Effector memory CD4-positive, alpha-beta T cell (primary cell): Measurements from ENCODE around the gene COL15A1.

Experiments used
- DNase-seq, 3 donors: peaks; one replicate each; pipeline ENCODE4 v3.0.0-alpha.2; 2020
- H3K27ac ChIP-seq: 2 replicates; pipeline ENCODE4 v1.7.0; 2013; ENCODE audit warnings: mild to moderate bottlenecking, low read length, moderate library complexity; ENCODE audit not compliant: insufficient read depth, poor library complexity, severe bottlenecking
- H3K27me3 ChIP-seq: replicated peaks from 2 replicates; pipeline ENCODE4 v1.7.0; 2013; ENCODE audit warnings: mild to moderate bottlenecking, low read length; ENCODE audit not compliant: insufficient read depth, control insufficient read depth, poor library complexity, severe bottlenecking
- H3K36me3 ChIP-seq: 2 replicates; pipeline ENCODE4 v1.7.0; 2013; ENCODE audit warnings: mild to moderate bottlenecking, low read length, moderate library complexity; ENCODE audit not compliant: control insufficient read depth, insufficient read depth
- H3K4me1 ChIP-seq: 2 replicates; pipeline ENCODE4 v1.7.0; 2013; ENCODE audit warnings: low read length, mild to moderate bottlenecking; ENCODE audit not compliant: control insufficient read depth, insufficient read depth, poor library complexity, severe bottlenecking
- H3K4me3 ChIP-seq: 2 replicates; pipeline ENCODE4 v1.7.0; 2013; ENCODE audit warnings: low read length, low read depth, mild to moderate bottlenecking; ENCODE audit not compliant: insufficient read depth, poor library complexity, severe bottlenecking
- H3K9me3 ChIP-seq: 2 replicates; pipeline ENCODE4 v1.7.0; 2013; ENCODE audit warnings: mild to moderate bottlenecking, low read length, moderate library complexity; ENCODE audit not compliant: control insufficient read depth

Gene COL15A1

GRCh38 chr9:98967680-98968079, 24.0 kb downstream of the COL15A1 start:
- no peak for DNase-seq
- Histone ChIP-seq H3K9me3 (no peaks in the 10 kb centered on the region), H3K27ac (no peak overlapping the region), H3K27me3 (no peaks in the 10 kb centered on the region), H3K4me1 (no peaks in the 10 kb centered on the region), H3K4me3 (no peak overlapping the region), H3K36me3 (no peaks in the 10 kb centered on the region)

- Histone ChIP-seq H3K27me3 (no peaks in the 10 kb centered on the region), H3K27ac (no peak overlapping the region), H3K9me3 (no peaks in the 10 kb centered on the region), H3K4me3 (no peak overlapping the region), H3K36me3 (no peaks in the 10 kb centered on the region), H3K4me1 (no peaks in the 10 kb centered on the region)
- DNase-seq, result no peak
Observed at GRCh38 chr9:98968601-98969337, 25.1 kb downstream of the COL15A1 start.

- Histone ChIP-seq H3K27ac (no peak overlapping the region), H3K27me3 (no peaks in the 10 kb centered on the region), H3K36me3 (no peaks in the 10 kb centered on the region), H3K9me3 (no peaks in the 10 kb centered on the region), H3K4me3 (no peak overlapping the region), H3K4me1 (peaks cover 7% of the 10 kb centered on the region)
- no peak for DNase-seq
Observed at GRCh38 chr9:98970532-98971041, 26.9 kb downstream of the COL15A1 start.

GRCh38 chr9:98971168-98971914, 27.6 kb downstream of the COL15A1 start:
- H3K4me3 ChIP-seq, result no peak overlapping the region
- no peaks in the 10 kb centered on the region for H3K27me3 ChIP-seq
- DNase-seq, result no peak
- no peaks in the 10 kb centered on the region for H3K36me3 ChIP-seq
- H3K27ac ChIP-seq, result no peak overlapping the region
- no peaks in the 10 kb centered on the region for H3K9me3 ChIP-seq
- peaks cover 7% of the 10 kb centered on the region for H3K4me1 ChIP-seq

GRCh38 chr9:98971915-98972223, 28.2 kb downstream of the COL15A1 start:
- Histone ChIP-seq H3K27ac (no peak overlapping the region), H3K9me3 (no peaks in the 10 kb centered on the region), H3K27me3 (no peaks in the 10 kb centered on the region), H3K4me3 (no peak overlapping the region), H3K4me1 (peaks cover 7% of the 10 kb centered on the region), H3K36me3 (no peaks in the 10 kb centered on the region)
- DNase-seq, result no peak

GRCh38 chr9:98972716-98973115, 29.0 kb downstream of the COL15A1 start:
- H3K9me3 ChIP-seq, result no peaks in the 10 kb centered on the region
- no peaks in the 10 kb centered on the region for H3K27me3 ChIP-seq
- no peak for DNase-seq
- no peaks in the 10 kb centered on the region for H3K36me3 ChIP-seq
- no peak overlapping the region for H3K4me3 ChIP-seq
- peaks cover 7% of the 10 kb centered on the region for H3K4me1 ChIP-seq
- no peak overlapping the region for H3K27ac ChIP-seq

- no peak overlapping the region for H3K27ac ChIP-seq
- H3K27me3 ChIP-seq, result no peaks in the 10 kb centered on the region
- no peak overlapping the region for H3K4me3 ChIP-seq
- DNase-seq, result no peak
- H3K4me1 ChIP-seq, result peaks cover 7% of the 10 kb centered on the region
- no peaks in the 10 kb centered on the region for H3K36me3 ChIP-seq
- H3K9me3 ChIP-seq, result no peaks in the 10 kb centered on the region
Observed at GRCh38 chr9:98973171-98973570, 29.5 kb downstream of the COL15A1 start.

GRCh38 chr9:98973576-98973975, 29.9 kb downstream of the COL15A1 start:
- Histone ChIP-seq H3K4me1 (peaks cover 7% of the 10 kb centered on the region), H3K36me3 (no peaks in the 10 kb centered on the region), H3K9me3 (no peaks in the 10 kb centered on the region), H3K27me3 (no peaks in the 10 kb centered on the region), H3K27ac (no peak overlapping the region), H3K4me3 (no peak overlapping the region)
- DNase-seq, result no peak

GRCh38 chr9:98974106-98974505, 30.4 kb downstream of the COL15A1 start:
- H3K27me3 ChIP-seq, result no peaks in the 10 kb centered on the region
- no peaks in the 10 kb centered on the region for H3K36me3 ChIP-seq
- H3K9me3 ChIP-seq, result no peaks in the 10 kb centered on the region
- DNase-seq, result no peak
- no peak overlapping the region for H3K27ac ChIP-seq
- H3K4me3 ChIP-seq, result no peak overlapping the region
- peaks cover 7% of the 10 kb centered on the region for H3K4me1 ChIP-seq

GRCh38 chr9:98974554-98974953, 30.8 kb downstream of the COL15A1 start:
- DNase-seq, result no peak
- no peak overlapping the region for H3K27ac ChIP-seq
- H3K4me3 ChIP-seq, result no peak overlapping the region
- H3K9me3 ChIP-seq, result no peaks in the 10 kb centered on the region
- no peaks in the 10 kb centered on the region for H3K27me3 ChIP-seq
- peaks cover 7% of the 10 kb centered on the region for H3K4me1 ChIP-seq
- H3K36me3 ChIP-seq, result no peaks in the 10 kb centered on the region
